HCT116 (cell line): Measurements from ENCODE around the gene GPHN. TPM values are rescaled to one million over a fixed set of nuclear protein-coding genes. Genes with fewer than 3 reads are reported as not detected.
"Not testable (repeated sequence)": the region's sequence is repeated elsewhere in the genome, so short reads cannot be mapped to it uniquely, and the experiment has no call there.

Experiments used
- ATAC-seq: fragments of 200-7000 bp; cut with Tn5 transposase; 2 replicates; pipeline ENCODE4 v1.9.1; 2020; ENCODE audit warnings: mild to moderate bottlenecking, moderate library complexity
- BruUV-seq: library from RNA; stranded (reverse); fragments of 400-500 nt; replicated peaks from 2 replicates; lab custom pipeline; 2021; lab: Mats Ljungman, UMichigan
- CTCF ChIA-PET: fragments of 300-600 bp; sonication (Branson Sonifier 250); formaldehyde crosslinking; loops from one replicate; lab custom pipeline; 2021; ENCODE audit warnings: antibody characterized with exemption; lab: Charles Lee
- POLR2A ChIA-PET: fragments of 300-600, 350-600 bp; sonication (Branson Sonifier 250); formaldehyde crosslinking; loops from one replicate; lab custom pipeline; 2021; ENCODE audit warnings: antibody characterized with exemption; lab: Charles Lee
- RAD21 ChIA-PET, 2 experiments: fragments of 300-600 bp; sonication (Branson Sonifier 250); formaldehyde crosslinking; loops; one replicate each; lab custom pipeline; 2023; ENCODE audit warnings: low total read pairs in 2 of 2; ENCODE audit not compliant: uncharacterized antibody in 2 of 2, unreplicated experiment in 2 of 2, low non-redundant PET in 1 of 2; lab: Charles Lee
- DNase-seq: peaks from one replicate; pipeline ENCODE4 v3.0.0-alpha.2; 2010; ENCODE audit warnings: low read depth, low spot score
- H2AFZ ChIP-seq: fragments of 200-600 bp; shearing (Covaris generic), sonication (generic); 2 replicates; pipeline ENCODE4 v1.6.1; 2017; ENCODE audit warnings: low read depth, mixed run types, mixed read lengths, antibody characterized with exemption, low read length; ENCODE audit not compliant: poor library complexity, severe bottlenecking
- H3K27ac ChIP-seq: 2 replicates; pipeline ENCODE4 v1.5.1; 2012; ENCODE audit warnings: low read depth, low read length
- H3K27me3 ChIP-seq: fragments of 200-600 bp; sonication (generic); 2 replicates; pipeline ENCODE4 v1.6.1; 2016; ENCODE audit warnings: mixed run types, low read length, mixed read lengths; ENCODE audit not compliant: insufficient read depth
- H3K36me3 ChIP-seq, 2 experiments: fragments of 200-500 bp in 1 of 2; fragments of 200-600 bp in 1 of 2; sonication (Bioruptor generic) in 1 of 2; sonication (generic) in 1 of 2; 2 replicates each; pipeline versions ENCODE4 v1.5.1 to v1.6.1; 2014 to 2016; ENCODE audit warnings: low read length in 2 of 2, inconsistent platforms in 1 of 2, mixed read lengths in 1 of 2, mixed run types in 1 of 2; ENCODE audit not compliant: insufficient read depth in 2 of 2, control insufficient read depth in 1 of 2
- H3K4me1 ChIP-seq, 2 experiments: fragments of 200-600 bp in 1 of 2; sonication (generic) in 1 of 2; 2 replicates each; pipeline versions ENCODE4 v1.5.1 to v1.6.1; 2012 to 2017; ENCODE audit warnings: low read length in 2 of 2, inconsistent platforms in 1 of 2, mild to moderate bottlenecking in 1 of 2, mixed read lengths in 1 of 2, mixed run types in 1 of 2, moderate library complexity in 1 of 2; ENCODE audit not compliant: insufficient read depth in 2 of 2, control insufficient read depth in 1 of 2
- H3K4me2 ChIP-seq: fragments of 200-600 bp; sonication (generic); 2 replicates; pipeline ENCODE4 v1.6.1; 2017; ENCODE audit warnings: mixed run types, low read length, mixed read lengths
- H3K4me3 ChIP-seq, 2 experiments: fragments of 200-600 bp in 1 of 2; sonication (generic) in 1 of 2; replicated peaks in 1 of 2; 2 replicates each; pipeline ENCODE4 v1.5.1; 2011 to 2016; ENCODE audit warnings: low read length in 2 of 2, control low read depth in 1 of 2, low read depth in 1 of 2, mild to moderate bottlenecking in 1 of 2, mixed read lengths in 1 of 2, mixed run types in 1 of 2
- H3K79me2 ChIP-seq: fragments of 200-600 bp; sonication (generic); 2 replicates; pipeline ENCODE4 v1.6.1; 2017; ENCODE audit warnings: mild to moderate bottlenecking, mixed run types, low read length, moderate library complexity, mixed read lengths; ENCODE audit not compliant: insufficient read depth
- H3K9ac ChIP-seq: fragments of 200-600 bp; sonication (generic); 2 replicates; pipeline ENCODE4 v1.6.1; 2016; ENCODE audit warnings: low read length, mixed read lengths
- H3K9me2 ChIP-seq: fragments of 200-600 bp; sonication (generic), shearing (Covaris generic); 2 replicates; pipeline ENCODE4 v1.6.1; 2017; ENCODE audit warnings: mixed run types, mild to moderate bottlenecking, moderate library complexity; ENCODE audit not compliant: insufficient read depth
- H3K9me3 ChIP-seq, 2 experiments: fragments of 200-500 bp in 1 of 2; fragments of 200-600 bp in 1 of 2; sonication (Bioruptor generic) in 1 of 2; sonication (generic) in 1 of 2; 2 replicates each; pipeline ENCODE4 v1.6.1; 2014 to 2017; ENCODE audit warnings: low read length in 2 of 2, mixed read lengths in 2 of 2, inconsistent platforms in 1 of 2, low read depth in 1 of 2, mild to moderate bottlenecking in 1 of 2, mixed run types in 1 of 2, moderate library complexity in 1 of 2; ENCODE audit not compliant: control insufficient read depth in 1 of 2, insufficient read depth in 1 of 2
- H4K20me1 ChIP-seq: fragments of 200-600 bp; sonication (generic), shearing (Covaris generic); 2 replicates; pipeline ENCODE4 v1.6.1; 2017; ENCODE audit warnings: mixed run types, mild to moderate bottlenecking, moderate library complexity; ENCODE audit not compliant: insufficient read depth
- ATF3 ChIP-seq: IDR thresholded peaks from 2 replicates; pipeline ENCODE4 v1.6.1; 2012
- CBX3 ChIP-seq: IDR thresholded peaks from 2 replicates; pipeline ENCODE4 v1.6.1; 2012; ENCODE audit warnings: low read depth
- EGR1 ChIP-seq: IDR thresholded peaks from 2 replicates; pipeline ENCODE4 v1.6.1; 2012; ENCODE audit warnings: low read depth
- ELF1 ChIP-seq: IDR thresholded peaks from 2 replicates; pipeline ENCODE4 v1.6.1; 2012; ENCODE audit warnings: low read depth, borderline replicate concordance
- EZH2 ChIP-seq: fragments of 200-600 bp; sonication (generic); IDR thresholded peaks from 2 replicates; pipeline ENCODE4 v1.6.1; 2017; ENCODE audit warnings: antibody characterized with exemption, mixed run types
- EZH2phosphoT487 ChIP-seq: fragments of 200-600 bp; IDR thresholded peaks from 2 replicates; pipeline ENCODE4 v1.6.1; 2018; ENCODE audit warnings: antibody characterized with exemption, borderline replicate concordance
- MAX ChIP-seq: IDR thresholded peaks from 2 replicates; pipeline ENCODE4 v1.6.1; 2012
- POLR2A ChIP-seq: IDR thresholded peaks from 2 replicates; pipeline ENCODE4 v1.7.0; 2011; ENCODE audit warnings: borderline replicate concordance; ENCODE audit not compliant: insufficient read depth, insufficient read length; ENCODE audit errors: extremely low read depth
- POLR2AphosphoS5 ChIP-seq: IDR thresholded peaks from 2 replicates; pipeline ENCODE4 v1.6.1; 2011; ENCODE audit warnings: mild to moderate bottlenecking, low read depth, low read length, moderate library complexity
- RAD21 ChIP-seq: IDR thresholded peaks from 2 replicates; pipeline ENCODE4 v1.6.1; 2012; ENCODE audit warnings: low read depth, mild to moderate bottlenecking
- SRF ChIP-seq: IDR thresholded peaks from 2 replicates; pipeline ENCODE4 v1.6.1; 2012; ENCODE audit warnings: low read depth
- YY1 ChIP-seq: IDR thresholded peaks from 2 replicates; pipeline ENCODE4 v1.6.1; 2011; ENCODE audit warnings: low read length, low read depth, moderate library complexity, mild to moderate bottlenecking; ENCODE audit not compliant: insufficient replicate concordance; ENCODE audit errors: extremely low read depth
- ZBTB33 ChIP-seq: IDR thresholded peaks from 2 replicates; pipeline ENCODE4 v1.6.1; 2011; ENCODE audit warnings: mild to moderate bottlenecking, low read length, moderate library complexity; ENCODE audit not compliant: insufficient replicate concordance; ENCODE audit errors: extremely low read depth
- intact Hi-C: fragments of 100-400 bp; cut with micrococcal nuclease; formaldehyde crosslinking; loops from 2 replicates; pipeline ENCODE4 v1.10.0; 2022
- total RNA-seq: library from RNA; stranded (reverse); gene quantifications from one replicate; pipeline ENCODE4 v1.2.1, GENCODE V29; 2021; ENCODE audit not compliant: unreplicated experiment

The GPHN gene
- total RNA-seq, 1 experiment from 2014 or later: 43.8 TPM

GRCh38 chr14:66498311-66498710 lies 9.6 kb upstream of the GPHN start:
- CTCF ChIA-PET: no interaction called here

GRCh38 chr14:66501592-66501991 lies 6.4 kb upstream of the GPHN start:
- no peaks in the 10 kb centered on the region for H3K27me3 ChIP-seq
- no peak overlapping the region for H3K4me2 ChIP-seq
- ChIA-PET POLR2A (no interaction called here), RAD21 (no interaction called here), CTCF (no interaction called here)
- no TSS peak for BruUV-seq
- H3K79me2 ChIP-seq: no peaks in the 10 kb centered on the region
- H3K9me2 ChIP-seq: no peaks in the 10 kb centered on the region
- no peak overlapping the region for H2AFZ ChIP-seq
- no peak overlapping the region for H3K27ac ChIP-seq
- DNase-seq (no peak), ATAC-seq (no peak)
- H3K9ac ChIP-seq: no peak overlapping the region
- no peaks in the 10 kb centered on the region for H3K9me3 ChIP-seq
- no peak overlapping the region for H3K4me3 ChIP-seq
- no peaks in the 10 kb centered on the region for H3K36me3 ChIP-seq
- H4K20me1 ChIP-seq: no peaks in the 10 kb centered on the region
- H3K4me1 ChIP-seq: peaks cover 2 to 5% of the 10 kb centered on the region in 2 experiments; a peak in 2 of 4 replicates
- TF ChIP-seq RAD21: no peak
- no peak for TF ChIP-seq ZBTB33
- TF ChIP-seq MAX: no peak
- TF ChIP-seq EZH2phosphoT487: no peak
- no peak for TF ChIP-seq POLR2A
- no peak for TF ChIP-seq ELF1
- TF ChIP-seq YY1: no peak
- intact Hi-C loops: no loop called here

More at GRCh38 chr14:66498311-66498710, 9.6 kb upstream of the GPHN start:
- Histone ChIP-seq H3K27me3 (no peaks in the 10 kb centered on the region), H3K4me3 (no peak overlapping the region), H3K4me2 (no peak overlapping the region), H3K36me3 (no peaks in the 10 kb centered on the region), H3K27ac (no peak overlapping the region), H3K9ac (no peak overlapping the region), H4K20me1 (no peaks in the 10 kb centered on the region), H3K4me1 (no peaks in the 10 kb centered on the region), H3K79me2 (no peaks in the 10 kb centered on the region), H2AFZ (no peak overlapping the region), H3K9me3 (no peaks in the 10 kb centered on the region), H3K9me2 (no peaks in the 10 kb centered on the region)
- intact Hi-C loops: loop anchor here (5.0 to 10.0 kb wide), 2 partner anchors 246 to 619 kb away; no protein-coding TSS in a partner anchor
- DNase-seq (no peak), ATAC-seq (no peak)
- no TSS peak for BruUV-seq
- ChIA-PET RAD21 (no interaction called here), POLR2A (no interaction called here)
- TF ChIP-seq POLR2A (no peak), SRF (no peak), ATF3 (no peak), CBX3 (no peak), MAX (no peak), POLR2AphosphoS5 (no peak), YY1 (no peak), EGR1 (no peak), EZH2 (no peak)

GRCh38 chr14:66502836-66503235 lies 5.1 kb upstream of the GPHN start:
- H3K27me3 ChIP-seq, H3K9ac ChIP-seq, H3K27ac ChIP-seq, DNase-seq, H2AFZ ChIP-seq, POLR2A ChIA-PET, BruUV-seq, H3K9me2 ChIP-seq, RAD21 ChIA-PET, H3K4me2 ChIP-seq, intact Hi-C loops, H3K9me3 ChIP-seq, H3K79me2 ChIP-seq, H3K4me3 ChIP-seq, ATAC-seq, H4K20me1 ChIP-seq, CTCF ChIA-PET, H3K36me3 ChIP-seq: not testable (repeated sequence)
- H3K4me1 ChIP-seq: peaks cover 7 to 12% of the 10 kb centered on the region in 2 experiments; a peak in 2 of 4 replicates
